HepG2 (cell line): ENCODE measurements around the gene TBC1D2B. TPM values are rescaled to one million over a fixed set of nuclear protein-coding genes. Genes with fewer than 3 reads are reported as not detected.
"Not testable (repeated sequence)": the region's sequence is repeated elsewhere in the genome, so short reads cannot be mapped to it uniquely, and the experiment has no call there.

Experiments
- ATAC-seq: fragments of 200-7000 bp; cut with Tn5 transposase; 3 replicates; pipeline ENCODE4 v1.9.1; 2020; ENCODE audit warnings: mild to moderate bottlenecking, moderate library complexity
- BruUV-seq: library from RNA; stranded (reverse); fragments of 400-500 nt; replicated peaks from 2 replicates; lab custom pipeline; 2021; lab: Mats Ljungman, UMichigan
- CTCF ChIA-PET: fragments of 300-600 bp; formaldehyde crosslinking; extraction: SDS; loops from one replicate; lab custom pipeline; 2021; ENCODE audit warnings: low total read pairs, inconsistent platforms, low intra/inter-chr PET ratio; lab: Yijun Ruan, JAX
- POLR2A ChIA-PET: fragments of 350-600 bp; sonication (Branson Sonifier 250); formaldehyde crosslinking; loops from one replicate; lab custom pipeline; 2020; ENCODE audit warnings: antibody characterized with exemption, inconsistent platforms; lab: Yijun Ruan, JAX
- DNase-seq: peaks from one replicate; pipeline ENCODE4 v3.0.0-alpha.2; 2015; ENCODE audit warnings: low spot score
- FAIRE-seq: peaks from 3 replicates; lab custom pipeline; 2011; peaks lifted over from hg19 to GRCh38; lab: Jason Lieb, UNC
- H2AFZ ChIP-seq: one replicate; pipeline ENCODE4 v1.6.1; 2011; ENCODE audit warnings: low read length, inconsistent platforms
- H3K27ac ChIP-seq: fragments of 300-600 bp; 3 replicates; pipeline ENCODE4 v1.8.0; 2011; ENCODE audit warnings: mixed run types, mild to moderate bottlenecking, mixed read lengths, low read length, inconsistent platforms; ENCODE audit not compliant: insufficient read depth; ENCODE audit errors: extremely low read length
- H3K27me3 ChIP-seq, 2 experiments: fragments of 200-600 bp in 1 of 2; 2 replicates in 1 of 2; 3 replicates in 1 of 2; pipeline versions ENCODE4 v1.6.0 to v1.8.0; 2011; ENCODE audit warnings: low read length in 2 of 2, mild to moderate bottlenecking in 2 of 2, moderate library complexity in 2 of 2, inconsistent platforms in 1 of 2; ENCODE audit not compliant: insufficient read depth in 2 of 2, control insufficient read depth in 1 of 2
- H3K36me3 ChIP-seq, 2 experiments: fragments of 200-600 bp in 1 of 2; replicated peaks in 1 of 2; 2 replicates in 1 of 2; 3 replicates in 1 of 2; pipeline versions ENCODE4 v1.5.1 to v1.8.0; 2011; ENCODE audit warnings: low read length in 2 of 2, inconsistent platforms in 1 of 2; ENCODE audit not compliant: insufficient read depth in 2 of 2, control insufficient read depth in 1 of 2
- H3K4me1 ChIP-seq: 2 replicates; pipeline ENCODE4 v1.5.1; 2012; ENCODE audit warnings: low read length, inconsistent platforms; ENCODE audit not compliant: insufficient read depth
- H3K4me2 ChIP-seq: 2 replicates; pipeline ENCODE4 v1.6.0; 2011; ENCODE audit warnings: low read depth, low read length, inconsistent platforms
- H3K4me3 ChIP-seq, 3 experiments: fragments of 200-600 bp in 1 of 3; sonication (generic), shearing (Covaris generic) in 1 of 3; replicated peaks in 1 of 3; 2 replicates each; pipeline ENCODE4 v1.5.1; 2011 to 2016; ENCODE audit warnings: low read length in 3 of 3, inconsistent platforms in 2 of 3, low read depth in 2 of 3, mild to moderate bottlenecking in 2 of 3, control low read depth in 1 of 3, mixed read lengths in 1 of 3; ENCODE audit not compliant: insufficient read depth in 1 of 3
- H3K79me2 ChIP-seq: one replicate; pipeline ENCODE4 v1.6.1; 2011; ENCODE audit warnings: low read length, inconsistent platforms; ENCODE audit not compliant: insufficient read depth
- H3K9ac ChIP-seq: 2 replicates; pipeline ENCODE4 v1.6.0; 2011; ENCODE audit warnings: mild to moderate bottlenecking, low read depth, low read length, inconsistent platforms; ENCODE audit not compliant: insufficient read depth
- H3K9me3 ChIP-seq: 2 replicates; pipeline ENCODE4 v1.5.1; 2012; ENCODE audit warnings: mild to moderate bottlenecking, low read length
- H4K20me1 ChIP-seq: 2 replicates; pipeline ENCODE4 v1.6.0; 2011; ENCODE audit warnings: inconsistent platforms, mild to moderate bottlenecking, low read length, moderate library complexity; ENCODE audit not compliant: insufficient read depth
- PHF8 ChIP-seq: sonication (generic); formaldehyde crosslinking; IDR thresholded peaks from 2 replicates; pipeline ENCODE4 v1.5.0; 2020; ENCODE audit warnings: missing genetic modification reagents
- SAP130 ChIP-seq: IDR thresholded peaks from 2 replicates; pipeline ENCODE4 v1.6.1; 2016; ENCODE audit warnings: low read depth
- ZBTB33 ChIP-seq: sonication (generic); formaldehyde crosslinking; IDR thresholded peaks from 2 replicates; pipeline ENCODE4 v1.4.0; 2020; ENCODE audit warnings: missing genetic modification reagents
- ZFX ChIP-seq: sonication (generic); formaldehyde crosslinking; IDR thresholded peaks from 2 replicates; pipeline ENCODE4 v1.4.0; 2020; ENCODE audit warnings: mild to moderate bottlenecking, low read depth, missing genetic modification reagents, moderate library complexity
- ZNF687 ChIP-seq: sonication (generic); formaldehyde crosslinking; IDR thresholded peaks from 2 replicates; pipeline ENCODE4 v1.5.1; 2020; ENCODE audit warnings: mild to moderate bottlenecking, missing genetic modification reagents, moderate library complexity
- WGBS: methylation state at CpG from one replicate; pipeline ENCODE4 v1.1.6; 2017; ENCODE audit warnings: low lambda C conversion rate; 5-methylcytosine and 5-hydroxymethylcytosine counted together
- in situ Hi-C: cut with HindIII; loops from 2 replicates; pipeline ENCODE4 v1.10.0; 2017; ENCODE audit warnings: low pct_unique_long_range_greater_than_20kb; ENCODE audit not compliant: extremely low pct_ligation_motif_present
- intact Hi-C: fragments of 100-400 bp; cut with micrococcal nuclease; formaldehyde crosslinking; loops from one replicate; pipeline ENCODE4 v1.10.0; 2022; ENCODE audit not compliant: unreplicated experiment
- polyA plus RNA-seq, 8 experiments: library from polyadenylated mRNA; depleted of rRNA in 3 of 8; stranded (reverse) in 7 of 8; unstranded in 1 of 8; fragments of >200 nt; fragmentation: Illumina TruSeq in 4 of 8; extraction: Trizol in 4 of 8; gene quantifications; 2 replicates each; pipeline versions ENCODE4 v1.2.1 to v1.2.3, GENCODE V29; 2011 to 2016; ENCODE audit warnings: low read depth in 4 of 8, missing spikeins in 1 of 8, mixed read lengths in 1 of 8; ENCODE audit not compliant: insufficient read depth in 1 of 8
- total RNA-seq, 5 experiments: library from RNA; depleted of rRNA; stranded (reverse); fragments of >200 nt; fragmentation: Illumina TruSeq; extraction: Trizol; gene quantifications; 2 replicates each; pipeline ENCODE4 v1.2.3, GENCODE V29; 2016; ENCODE audit warnings: low read depth in 1 of 5

TBC1D2B gene
- total and polyA plus RNA-seq, 2 of the 13 experiments (the other 11 are each of a cell fraction or from before 2014, with no cell fraction given): 10.1 to 14.4 TPM

GRCh38 chr15:77979157-77979556 lies 98.4 kb downstream of the TBC1D2B start:
- Histone ChIP-seq H3K4me1 (peaks cover 15% of the 10 kb centered on the region), H3K27me3 (peaks cover 0 to 13% of the 10 kb centered on the region in 2 experiments; a peak in 3 of 5 replicates), H3K4me3 (peak overlapping the region in 1 of 3 experiments; percentile 13; a peak in 1 of 6 replicates), H3K4me2 (peak overlapping the region; percentile 18; the same call in 1 of the 2 replicates)
- in situ Hi-C loops, BruUV-seq, H2AFZ ChIP-seq, CTCF ChIA-PET, H3K79me2 ChIP-seq, H3K36me3 ChIP-seq, H3K9me3 ChIP-seq, POLR2A ChIA-PET, H3K9ac ChIP-seq, intact Hi-C loops, FAIRE-seq, DNase-seq, H4K20me1 ChIP-seq: not testable (repeated sequence)
- ATAC-seq: peak; percentile 29
- WGBS: 17% methylated on average over 5 of the region's 8 CpGs
- TF ChIP-seq ZNF687 (CRISPR knock-in tag): 0 out of 2 replicates have a peak, but pooled peaks have one; percentile 40
- TF ChIP-seq, all 625 proteins: peak for 1; not testable (repeated sequence) for 624
- H3K27ac ChIP-seq: not testable (repeated sequence)

GRCh38 chr15:77978759-77979145 lies 98.8 kb downstream of the TBC1D2B start:
- H2AFZ ChIP-seq, FAIRE-seq, CTCF ChIA-PET, POLR2A ChIA-PET, in situ Hi-C loops, intact Hi-C loops, H3K36me3 ChIP-seq, H3K9ac ChIP-seq, DNase-seq, BruUV-seq, H4K20me1 ChIP-seq, H3K9me3 ChIP-seq, H3K27ac ChIP-seq, H3K79me2 ChIP-seq: not testable (repeated sequence)
- Histone ChIP-seq H3K4me1 (peaks cover 11% of the 10 kb centered on the region), H3K4me3 (peak overlapping the region in 1 of 3 experiments; percentile 13; a peak in 1 of 6 replicates), H3K27me3 (peaks cover 0 to 16% of the 10 kb centered on the region in 2 experiments; a peak in 3 of 5 replicates), H3K4me2 (peak overlapping the region; percentile 18; the same call in 1 of the 2 replicates)
- 20% methylated on average over 1 of the region's 13 CpGs for WGBS
- peak; percentile 40 for ATAC-seq
- TF ChIP-seq ZBTB33 (CRISPR knock-in tag) (peak; percentile 52; the same call in 1 of the 2 replicates), ZNF687 (CRISPR knock-in tag) (peak; percentile 64), SAP130 (CRISPR knock-in tag) (0 out of 2 replicates have a peak, but pooled peaks have one; percentile 14), ZFX (CRISPR knock-in tag) (peak; percentile 62; the same call in 1 of the 2 replicates), PHF8 (CRISPR knock-in tag) (0 out of 2 replicates have a peak, but pooled peaks have one; percentile 24)
